H9 (cell line): Measurements from ENCODE around the gene ADIRF. TPM values are rescaled to one million over a fixed set of nuclear protein-coding genes. Genes with fewer than 3 reads are reported as not detected.

Experiments
- DNase-seq: peaks from one replicate; pipeline ENCODE4 v3.0.0-alpha.2; 2017
- H2AFZ ChIP-seq: one replicate; pipeline ENCODE4 v1.6.1; 2013; ENCODE audit warnings: mild to moderate bottlenecking, low read length, control low read depth, moderate library complexity
- H2AK5ac ChIP-seq: 2 replicates; pipeline ENCODE4 v1.6.1; 2013; ENCODE audit warnings: low read length, control low read depth, mixed read lengths; ENCODE audit not compliant: insufficient read length
- H2BK120ac ChIP-seq: one replicate; pipeline ENCODE4 v1.6.1; 2013; ENCODE audit warnings: low read depth, mild to moderate bottlenecking, low read length, control low read depth, inconsistent platforms; ENCODE audit not compliant: poor library complexity, severe bottlenecking
- H2BK12ac ChIP-seq: 2 replicates; pipeline ENCODE4 v1.6.1; 2013; ENCODE audit warnings: low read length, control low read depth, mixed read lengths, low read depth; ENCODE audit not compliant: insufficient read length
- H2BK15ac ChIP-seq: 2 replicates; pipeline ENCODE4 v1.6.1; 2013; ENCODE audit warnings: low read depth, low read length, control low read depth
- H2BK20ac ChIP-seq: one replicate; pipeline ENCODE4 v1.6.1; 2013; ENCODE audit warnings: low read depth, mild to moderate bottlenecking, low read length, control low read depth, inconsistent platforms; ENCODE audit not compliant: poor library complexity, severe bottlenecking
- H2BK5ac ChIP-seq: 2 replicates; pipeline ENCODE4 v1.6.1; 2013; ENCODE audit warnings: low read length, control low read depth, mixed read lengths; ENCODE audit not compliant: insufficient read length
- H3K14ac ChIP-seq: 2 replicates; pipeline ENCODE4 v1.6.1; 2013; ENCODE audit warnings: low read length, control low read depth; ENCODE audit not compliant: insufficient read depth
- H3K18ac ChIP-seq: 2 replicates; pipeline ENCODE4 v1.6.1; 2013; ENCODE audit warnings: low read depth, mild to moderate bottlenecking, mixed read lengths, low read length, control low read depth; ENCODE audit not compliant: insufficient read length
- H3K23ac ChIP-seq: 2 replicates; pipeline ENCODE4 v1.6.1; 2013; ENCODE audit warnings: low read length, control low read depth, mixed read lengths, low read depth; ENCODE audit not compliant: insufficient read length
- H3K23me2 ChIP-seq: 2 replicates; pipeline ENCODE4 v1.6.1; 2013; ENCODE audit warnings: low read depth, mild to moderate bottlenecking, mixed read lengths, low read length, control low read depth; ENCODE audit not compliant: insufficient read length, poor library complexity, severe bottlenecking
- H3K27ac ChIP-seq: 2 replicates; pipeline ENCODE4 v1.5.1; 2013; ENCODE audit warnings: low read length, control low read depth, mixed read lengths, low read depth; ENCODE audit not compliant: insufficient read length
- H3K27me3 ChIP-seq: 2 replicates; pipeline ENCODE4 v1.6.1; 2013; ENCODE audit warnings: low read length, control low read depth, inconsistent platforms; ENCODE audit not compliant: insufficient read depth
- H3K4ac ChIP-seq: 2 replicates; pipeline ENCODE4 v1.6.1; 2013; ENCODE audit warnings: low read depth, mild to moderate bottlenecking, control low read depth, inconsistent platforms, low read length, moderate library complexity
- H3K4me1 ChIP-seq: 2 replicates; pipeline ENCODE4 v1.6.1; 2013; ENCODE audit warnings: low read length, control low read depth, inconsistent platforms; ENCODE audit not compliant: insufficient read depth
- H3K4me2 ChIP-seq: 2 replicates; pipeline ENCODE4 v1.6.1; 2013; ENCODE audit warnings: low read length, control low read depth, mixed read lengths; ENCODE audit not compliant: insufficient read length, insufficient read depth
- H3K56ac ChIP-seq: 2 replicates; pipeline ENCODE4 v1.6.1; 2013; ENCODE audit warnings: low read depth, mild to moderate bottlenecking, mixed read lengths, low read length, control low read depth; ENCODE audit not compliant: insufficient read length
- H3K79me1 ChIP-seq: 2 replicates; pipeline ENCODE4 v1.6.1; 2013; ENCODE audit warnings: low read depth, mild to moderate bottlenecking, moderate library complexity, low read length, control low read depth, inconsistent platforms; ENCODE audit not compliant: insufficient read depth, poor library complexity, severe bottlenecking
- H3K79me2 ChIP-seq: 2 replicates; pipeline ENCODE4 v1.6.1; 2013; ENCODE audit warnings: low read length, control low read depth, inconsistent platforms; ENCODE audit not compliant: insufficient read depth
- H3K9ac ChIP-seq: 2 replicates; pipeline ENCODE4 v1.6.1; 2013; ENCODE audit warnings: low read length, control low read depth, mixed read lengths; ENCODE audit not compliant: insufficient read length; ENCODE audit errors: extremely low read depth
- H3K9me3 ChIP-seq: one replicate; pipeline ENCODE4 v1.6.1; 2013; ENCODE audit warnings: low read depth, low read length, inconsistent platforms; ENCODE audit not compliant: control insufficient read depth
- H3T11ph ChIP-seq: one replicate; pipeline ENCODE4 v1.6.1; 2013; ENCODE audit warnings: mild to moderate bottlenecking, low read length, control low read depth, inconsistent platforms
- H4K20me1 ChIP-seq: one replicate; pipeline ENCODE4 v1.6.1; 2013; ENCODE audit not compliant: control insufficient read depth, insufficient read length, insufficient read depth
- H4K5ac ChIP-seq: 2 replicates; pipeline ENCODE4 v1.6.1; 2013; ENCODE audit warnings: low read depth, mild to moderate bottlenecking, mixed read lengths, low read length, control low read depth; ENCODE audit not compliant: insufficient read length
- H4K8ac ChIP-seq: replicated peaks from 2 replicates; pipeline ENCODE4 v1.6.1; 2013; ENCODE audit warnings: low read length, control low read depth, mixed read lengths, low read depth; ENCODE audit not compliant: insufficient read length
- H4K91ac ChIP-seq: 2 replicates; pipeline ENCODE4 v1.6.1; 2013; ENCODE audit warnings: low read depth, mild to moderate bottlenecking, moderate library complexity, mixed read lengths, low read length, control low read depth; ENCODE audit not compliant: insufficient read length
- H3K27ac Mint-ChIP-seq, 3 experiments: 2 replicates in 2 of 3; 3 replicates in 1 of 3; pipeline ENCODE4 v1.8.0; 2020 to 2021; ENCODE audit warnings: mixed read lengths in 3 of 3, mild to moderate bottlenecking in 1 of 3, moderate library complexity in 1 of 3
- H3K27me3 Mint-ChIP-seq: 2 replicates; pipeline ENCODE4 v1.8.0; 2021; ENCODE audit warnings: low read depth, mild to moderate bottlenecking, moderate library complexity, mixed read lengths
- H3K36me3 Mint-ChIP-seq, 3 experiments: 2 replicates in 2 of 3; 3 replicates in 1 of 3; pipeline ENCODE4 v1.8.0; 2020 to 2021; ENCODE audit warnings: low read depth in 3 of 3, mixed read lengths in 3 of 3; ENCODE audit not compliant: insufficient read depth in 1 of 3
- H3K4me1 Mint-ChIP-seq, 2 experiments: 2 replicates each; pipeline ENCODE4 v1.8.0; 2020; ENCODE audit warnings: mixed read lengths in 2 of 2
- H3K4me3 Mint-ChIP-seq, 2 experiments: 2 replicates in 1 of 2; 3 replicates in 1 of 2; pipeline ENCODE4 v1.8.0; 2020 to 2021; ENCODE audit warnings: mild to moderate bottlenecking in 2 of 2, mixed read lengths in 2 of 2, moderate library complexity in 1 of 2
- H3K9me3 Mint-ChIP-seq, 2 experiments: 2 replicates in 1 of 2; 3 replicates in 1 of 2; pipeline ENCODE4 v1.8.0; 2020; ENCODE audit warnings: mild to moderate bottlenecking in 2 of 2, mixed read lengths in 2 of 2, moderate library complexity in 1 of 2
- CTCF ChIP-seq: fragments of 200-600 bp; sonication (generic); conservative IDR thresholded peaks from 3 replicates; pipeline ENCODE4 v1.8.0; 2021; ENCODE audit warnings: antibody characterized with exemption, mild to moderate bottlenecking
- WGBS: extraction: QIAGEN DNeasy Blood & Tissue Kit; methylation state at CpG from one replicate; pipeline ENCODE4 v1.1.7; 2013; ENCODE audit warnings: missing lambda C conversion rate, low lambda C conversion rate, mixed read lengths; ENCODE audit not compliant: insufficient read length; ENCODE audit errors: extremely low coverage; 5-methylcytosine and 5-hydroxymethylcytosine counted together
- total RNA-seq: library from RNA; stranded (reverse); gene quantifications from 2 replicates; pipeline ENCODE4 v1.2.1, GENCODE V29; 2021

The ADIRF gene
- total RNA-seq, 1 experiment from 2014 or later: not detected

- TF ChIP-seq CTCF: no peak
- no peak overlapping the region for H4K5ac ChIP-seq
- H2AK5ac ChIP-seq: no peak overlapping the region
- H3K4me1 ChIP-seq: peaks cover 13% of the 10 kb centered on the region; the same call in 1 of the 2 replicates
- no peaks in the 10 kb centered on the region for H3K23me2 ChIP-seq
- Mint-ChIP-seq H3K27me3 (peaks cover 8% of the 10 kb centered on the region), H3K27ac (peak overlapping the region in 1 of 3 experiments; percentile 26; a peak in 1 of 7 replicates), H3K4me1 (peaks cover 38 to 40% of the 10 kb centered on the region in 2 experiments), H3K9me3 (peaks cover 22 to 32% of the 10 kb centered on the region in 2 experiments), H3K4me3 (no peak overlapping the region), H3K36me3 (peaks cover 16 to 29% (median 20%) of the 10 kb centered on the region in 3 experiments)
- H4K20me1 ChIP-seq: no peaks in the 10 kb centered on the region
- H3K9me3 ChIP-seq: peaks cover 6% of the 10 kb centered on the region
- WGBS: no CpG with 5 or more reads among the region's 1 CpG
- no peak overlapping the region for H3K56ac ChIP-seq
- peak; percentile 27 for DNase-seq
- no peak overlapping the region for H3K4me2 ChIP-seq
- H4K91ac ChIP-seq: no peak overlapping the region
- no peak overlapping the region for H3K18ac ChIP-seq
- H3K79me1 ChIP-seq: no peaks in the 10 kb centered on the region
- H2BK20ac ChIP-seq: no peak overlapping the region
- no peak overlapping the region for H3K14ac ChIP-seq
- H2BK15ac ChIP-seq: no peak overlapping the region
- no peak overlapping the region for H3K23ac ChIP-seq
- H4K8ac ChIP-seq: no peak overlapping the region
- no peak overlapping the region for H2BK120ac ChIP-seq
- H2BK12ac ChIP-seq: no peak overlapping the region
- no peak overlapping the region for H3K27ac ChIP-seq
- H3K79me2 ChIP-seq: no peaks in the 10 kb centered on the region
- H2BK5ac ChIP-seq: no peak overlapping the region
- H3K4ac ChIP-seq: no peak overlapping the region
- no peaks in the 10 kb centered on the region for H3K27me3 ChIP-seq
- H2AFZ ChIP-seq: no peak overlapping the region
- H3K9ac ChIP-seq: no peak overlapping the region
- no peak overlapping the region for H3T11ph ChIP-seq
Measured at GRCh38 chr10:86950349-86950748, 17.9 kb upstream of the ADIRF start.
